ENCODE data around the gene PLCH2.

DNA sequence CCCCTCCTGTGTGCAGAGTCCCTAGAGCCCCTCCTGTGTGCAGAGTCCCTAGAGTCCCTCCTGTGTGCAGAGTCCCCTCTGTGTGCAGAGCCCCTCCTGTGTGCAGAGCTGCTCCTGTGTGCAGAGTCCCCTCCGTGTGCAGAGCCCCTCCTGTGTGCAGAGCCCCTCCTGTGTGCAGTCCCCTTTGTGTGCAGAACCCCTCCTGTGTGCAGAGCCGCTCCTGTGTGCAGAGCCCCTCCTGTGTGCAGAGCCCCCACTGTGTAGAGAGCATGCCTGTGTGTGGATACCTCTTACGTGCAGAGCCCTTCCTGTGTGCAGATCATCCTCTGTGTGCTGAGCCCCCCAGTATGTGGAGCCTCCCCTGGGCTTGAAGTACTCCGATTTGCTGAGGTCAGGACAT lies 62.3 kb downstream of the PLCH2 start:
- TF ChIP-seq CTCF (conservative IDR thresholded peaks at IDR 0.05; ENCODE audit: low read length), result no peak
- TF ChIP-seq EZH2phosphoT487 (IDR thresholded peaks at IDR 0.05; ENCODE audit: borderline replicate concordance), result no peak
